GM19324 (cell line): Measurements from ENCODE around the gene CCDC197.

Source experiments
- ATAC-seq: cut with Tn5 transposase; IDR thresholded peaks from one replicate; pipeline ENCODE4 v1.9.1; 2021; ENCODE audit warnings: mild to moderate bottlenecking, moderate library complexity; ENCODE audit not compliant: unreplicated experiment, low FRiP score

CCDC197 gene

GRCh38 chr14:94038921-94039629 lies 42.0 kb downstream of the CCDC197 start:
- no peak for ATAC-seq

GRCh38 chr14:94040247-94040646 lies 43.1 kb downstream of the CCDC197 start:
- ATAC-seq = no peak

GRCh38 chr14:94040796-94041195 lies 43.7 kb downstream of the CCDC197 start:
- ATAC-seq = no peak

GRCh38 chr14:94041551-94042346 lies 44.6 kb downstream of the CCDC197 start:
- no peak for ATAC-seq

GRCh38 chr14:94042433-94043091 lies 45.5 kb downstream of the CCDC197 start:
- ATAC-seq = no peak

GRCh38 chr14:94043111-94043755 lies 46.1 kb downstream of the CCDC197 start:
- ATAC-seq = no peak

GRCh38 chr14:94043756-94044475 lies 46.8 kb downstream of the CCDC197 start:
- ATAC-seq = no peak

- no peak for ATAC-seq
Measured at GRCh38 chr14:94044476-94045091, 47.5 kb downstream of the CCDC197 start.

- ATAC-seq = no peak
Measured at GRCh38 chr14:94045101-94045500, 48.0 kb downstream of the CCDC197 start.

- ATAC-seq = no peak
Measured at GRCh38 chr14:94045563-94046345, 48.7 kb downstream of the CCDC197 start.

GRCh38 chr14:94046696-94047250 lies 49.7 kb downstream of the CCDC197 start:
- ATAC-seq = no peak

GRCh38 chr14:94047581-94047980 lies 50.5 kb downstream of the CCDC197 start:
- ATAC-seq = no peak

GRCh38 chr14:94048691-94049624 lies 51.9 kb downstream of the CCDC197 start:
- ATAC-seq = no peak

- ATAC-seq = no peak
Measured at GRCh38 chr14:94049625-94050023, 52.5 kb downstream of the CCDC197 start.

GRCh38 chr14:94050231-94050880 lies 53.3 kb downstream of the CCDC197 start:
- no peak for ATAC-seq

GRCh38 chr14:94051115-94051514 lies 54.0 kb downstream of the CCDC197 start:
- ATAC-seq = no peak

GRCh38 chr14:94051779-94052178 lies 54.7 kb downstream of the CCDC197 start:
- no peak for ATAC-seq
